Measurements from ENCODE around the gene WSCD2.

WSCD2 gene

GRCh38 chr12:108097160-108097911 is 31.8 kb upstream of the WSCD2 start:
- no peak overlapping the region for H3K4ac ChIP-seq (ENCODE audit: low read depth, low read length)
- H2BK5ac ChIP-seq (ENCODE audit: low read length): no peak overlapping the region
- no peak overlapping the region for H2BK120ac ChIP-seq (ENCODE audit: low read depth, low read length)
- peaks cover 8% of the 10 kb centered on the region for H3K4me1 ChIP-seq (ENCODE audit: control insufficient read depth, low read depth, low read length)
- no peak overlapping the region for H2BK15ac ChIP-seq (replicated peaks; ENCODE audit: low read depth)
- no peak overlapping the region for H4K5ac ChIP-seq (ENCODE audit: low read length)
- H3K18ac ChIP-seq (ENCODE audit: low read length): no peak overlapping the region
- H3K27ac ChIP-seq (ENCODE audit: low read depth, low read length): no peak overlapping the region
- H3K27me3 ChIP-seq (ENCODE audit: insufficient read depth, low read length, poor library complexity): no peaks in the 10 kb centered on the region
- no peaks in the 10 kb centered on the region for H3K79me2 ChIP-seq (ENCODE audit: control insufficient read depth, insufficient read depth, low read length)
- no peak overlapping the region for H3K9ac ChIP-seq (ENCODE audit: low read length)
- H2AK5ac ChIP-seq (ENCODE audit: low read length): no peak overlapping the region
- H4K8ac ChIP-seq (ENCODE audit: low read depth, low read length): no peak overlapping the region
- no peaks in the 10 kb centered on the region for H3K79me1 ChIP-seq (ENCODE audit: low read length)
- H3K56ac ChIP-seq (ENCODE audit: low read length): no peak overlapping the region
- H3K4me3 ChIP-seq (ENCODE audit: low read length): no peak overlapping the region
- H3K23ac ChIP-seq (ENCODE audit: low read length): no peak overlapping the region
- no peak overlapping the region for H3K4me2 ChIP-seq (ENCODE audit: low read length)
- no peaks in the 10 kb centered on the region for H3K36me3 ChIP-seq (ENCODE audit: control insufficient read depth, insufficient read depth, low read length)
- DNase-seq: no peak
- WGBS (ENCODE audit: extremely low coverage, insufficient coverage, low lambda C conversion rate): no CpG with 5 or more reads among the region's 3 CpGs

DNA sequence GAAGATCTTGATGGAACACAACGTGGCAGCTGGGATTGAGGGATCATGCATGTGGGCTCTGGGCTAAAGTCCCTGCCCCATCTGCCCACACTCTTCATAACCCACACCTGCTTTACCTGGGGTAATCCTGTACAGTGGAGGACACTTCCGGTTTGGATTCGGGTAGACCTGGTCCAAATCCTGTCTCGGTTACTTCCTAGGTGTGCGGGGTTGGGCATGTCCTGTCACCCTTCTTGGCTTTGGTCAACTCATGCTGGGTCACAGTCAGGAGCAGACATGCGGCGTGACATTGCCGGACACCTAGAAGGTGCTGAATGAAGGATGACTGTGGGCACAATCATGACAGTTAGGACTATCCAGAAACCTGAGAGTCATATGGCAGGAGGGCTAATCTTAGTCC is 30.7 kb upstream of the WSCD2 start:
- Histone ChIP-seq H3K4me2 (ENCODE audit: low read length) (no peak overlapping the region), H3K4me3 (ENCODE audit: low read length) (no peak overlapping the region), H3K79me2 (ENCODE audit: control insufficient read depth, insufficient read depth, low read length) (no peaks in the 10 kb centered on the region), H4K5ac (ENCODE audit: low read length) (no peak overlapping the region), H3K4ac (ENCODE audit: low read depth, low read length) (no peak overlapping the region), H2BK5ac (ENCODE audit: low read length) (no peak overlapping the region), H2BK15ac (replicated peaks; ENCODE audit: low read depth) (no peak overlapping the region), H3K18ac (ENCODE audit: low read length) (no peak overlapping the region), H3K27ac (ENCODE audit: low read depth, low read length) (no peak overlapping the region), H3K56ac (ENCODE audit: low read length) (no peak overlapping the region), H3K36me3 (ENCODE audit: control insufficient read depth, insufficient read depth, low read length) (no peaks in the 10 kb centered on the region), H2BK120ac (ENCODE audit: low read depth, low read length) (no peak overlapping the region), H3K27me3 (ENCODE audit: insufficient read depth, low read length, poor library complexity) (no peaks in the 10 kb centered on the region), H3K23ac (ENCODE audit: low read length) (no peak overlapping the region), H3K79me1 (ENCODE audit: low read length) (no peaks in the 10 kb centered on the region), H3K9ac (ENCODE audit: low read length) (no peak overlapping the region), H3K4me1 (ENCODE audit: control insufficient read depth, low read depth, low read length) (peaks cover 8% of the 10 kb centered on the region), H2AK5ac (ENCODE audit: low read length) (no peak overlapping the region), H4K8ac (ENCODE audit: low read depth, low read length) (no peak overlapping the region)
- no peak for DNase-seq
- WGBS (ENCODE audit: extremely low coverage, insufficient coverage, low lambda C conversion rate): no CpG with 5 or more reads among the region's 8 CpGs

- H3K56ac ChIP-seq (ENCODE audit: low read length): no peak overlapping the region
- no peak overlapping the region for H2AK5ac ChIP-seq (ENCODE audit: low read length)
- H2BK15ac ChIP-seq (replicated peaks; ENCODE audit: low read depth): no peak overlapping the region
- no peaks in the 10 kb centered on the region for H3K27me3 ChIP-seq (ENCODE audit: insufficient read depth, low read length, poor library complexity)
- no peak overlapping the region for H3K27ac ChIP-seq (ENCODE audit: low read depth, low read length)
- H3K4me1 ChIP-seq (ENCODE audit: control insufficient read depth, low read depth, low read length): peaks cover 8% of the 10 kb centered on the region
- H3K79me2 ChIP-seq (ENCODE audit: control insufficient read depth, insufficient read depth, low read length): no peaks in the 10 kb centered on the region
- no peak overlapping the region for H2BK120ac ChIP-seq (ENCODE audit: low read depth, low read length)
- no peaks in the 10 kb centered on the region for H3K79me1 ChIP-seq (ENCODE audit: low read length)
- H3K9ac ChIP-seq (ENCODE audit: low read length): no peak overlapping the region
- H4K5ac ChIP-seq (ENCODE audit: low read length): no peak overlapping the region
- WGBS (ENCODE audit: extremely low coverage, insufficient coverage, low lambda C conversion rate): no CpG with 5 or more reads among the region's 3 CpGs
- no peak overlapping the region for H3K23ac ChIP-seq (ENCODE audit: low read length)
- H3K18ac ChIP-seq (ENCODE audit: low read length): no peak overlapping the region
- H3K4me3 ChIP-seq (ENCODE audit: low read length): no peak overlapping the region
- no peak for DNase-seq
- no peak overlapping the region for H4K8ac ChIP-seq (ENCODE audit: low read depth, low read length)
- H3K4me2 ChIP-seq (ENCODE audit: low read length): no peak overlapping the region
- no peak overlapping the region for H3K4ac ChIP-seq (ENCODE audit: low read depth, low read length)
- H3K36me3 ChIP-seq (ENCODE audit: control insufficient read depth, insufficient read depth, low read length): no peaks in the 10 kb centered on the region
- no peak overlapping the region for H2BK5ac ChIP-seq (ENCODE audit: low read length)
Measured at GRCh38 chr12:108099073-108099472, 30.0 kb upstream of the WSCD2 start.

DNA sequence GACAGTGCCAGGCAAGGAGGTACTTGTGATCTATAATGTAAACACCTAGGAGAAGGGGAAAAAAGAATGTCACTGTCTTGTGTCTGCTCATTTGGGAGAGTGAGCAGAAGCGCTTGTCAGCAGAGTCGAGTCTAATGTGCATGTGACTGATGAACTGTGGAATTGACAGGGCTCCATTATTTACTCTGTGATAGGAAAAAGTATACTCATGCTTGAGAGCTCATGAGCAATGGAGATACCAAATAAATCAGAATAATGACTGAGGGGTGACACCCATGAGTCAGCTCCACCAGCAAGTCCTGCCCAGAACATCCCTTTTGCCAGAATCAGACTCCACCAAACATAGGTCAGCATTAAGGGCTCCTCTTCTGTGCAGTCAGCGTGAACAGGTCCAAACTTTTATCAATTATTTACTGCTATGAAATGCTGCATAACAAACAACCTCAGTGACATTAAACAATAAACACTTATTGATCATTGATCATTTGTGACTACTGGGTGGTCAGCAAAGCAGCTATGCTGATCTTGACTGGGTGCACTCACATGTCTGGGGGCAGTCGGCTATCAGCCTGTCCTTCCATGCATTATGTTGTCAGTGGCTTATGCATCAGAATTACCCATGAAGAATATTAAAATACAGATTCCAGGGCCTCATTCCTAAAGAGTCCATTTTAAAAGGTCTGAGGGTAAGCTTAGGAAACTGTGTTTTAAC is 29.2 kb upstream of the WSCD2 start:
- Histone ChIP-seq H3K23ac (ENCODE audit: low read length) (no peak overlapping the region), H2BK15ac (replicated peaks; ENCODE audit: low read depth) (no peak overlapping the region), H2BK5ac (ENCODE audit: low read length) (no peak overlapping the region), H3K36me3 (ENCODE audit: control insufficient read depth, insufficient read depth, low read length) (no peaks in the 10 kb centered on the region), H3K27me3 (ENCODE audit: insufficient read depth, low read length, poor library complexity) (no peaks in the 10 kb centered on the region), H3K4me3 (ENCODE audit: low read length) (no peak overlapping the region), H3K79me2 (ENCODE audit: control insufficient read depth, insufficient read depth, low read length) (no peaks in the 10 kb centered on the region), H2BK120ac (ENCODE audit: low read depth, low read length) (no peak overlapping the region), H4K5ac (ENCODE audit: low read length) (no peak overlapping the region), H3K79me1 (ENCODE audit: low read length) (no peaks in the 10 kb centered on the region), H3K56ac (ENCODE audit: low read length) (no peak overlapping the region), H3K4me2 (ENCODE audit: low read length) (no peak overlapping the region), H3K4me1 (ENCODE audit: control insufficient read depth, low read depth, low read length) (peaks cover 8% of the 10 kb centered on the region), H3K27ac (ENCODE audit: low read depth, low read length) (no peak overlapping the region), H3K4ac (ENCODE audit: low read depth, low read length) (no peak overlapping the region), H3K18ac (ENCODE audit: low read length) (no peak overlapping the region), H3K9ac (ENCODE audit: low read length) (no peak overlapping the region), H2AK5ac (ENCODE audit: low read length) (no peak overlapping the region), H4K8ac (ENCODE audit: low read depth, low read length) (no peak overlapping the region)
- no CpG with 5 or more reads among the region's 4 CpGs for WGBS (ENCODE audit: extremely low coverage, insufficient coverage, low lambda C conversion rate)
- no peak for DNase-seq

GRCh38 chr12:108101605-108102175 is 27.4 kb upstream of the WSCD2 start:
- H3K4ac ChIP-seq (ENCODE audit: low read depth, low read length): peak overlapping the region; percentile 21
- no peak overlapping the region for H3K23ac ChIP-seq (ENCODE audit: low read length)
- peak overlapping the region; percentile 39 for H3K18ac ChIP-seq (ENCODE audit: low read length)
- no peaks in the 10 kb centered on the region for H3K36me3 ChIP-seq (ENCODE audit: control insufficient read depth, insufficient read depth, low read length)
- H3K56ac ChIP-seq (ENCODE audit: low read length): no peak overlapping the region
- no peaks in the 10 kb centered on the region for H3K27me3 ChIP-seq (ENCODE audit: insufficient read depth, low read length, poor library complexity)
- H4K8ac ChIP-seq (ENCODE audit: low read depth, low read length): no peak overlapping the region
- WGBS (ENCODE audit: extremely low coverage, insufficient coverage, low lambda C conversion rate): no CpG with 5 or more reads among the region's 3 CpGs
- peaks cover 8% of the 10 kb centered on the region for H3K4me1 ChIP-seq (ENCODE audit: control insufficient read depth, low read depth, low read length)
- H4K5ac ChIP-seq (ENCODE audit: low read length): no peak overlapping the region
- no peak overlapping the region for H3K4me2 ChIP-seq (ENCODE audit: low read length)
- no peaks in the 10 kb centered on the region for H3K79me1 ChIP-seq (ENCODE audit: low read length)
- H3K27ac ChIP-seq (ENCODE audit: low read depth, low read length): no peak overlapping the region
- DNase-seq: no peak
- H3K4me3 ChIP-seq (ENCODE audit: low read length): no peak overlapping the region
- H3K9ac ChIP-seq (ENCODE audit: low read length): no peak overlapping the region
- no peak overlapping the region for H2BK15ac ChIP-seq (replicated peaks; ENCODE audit: low read depth)
- H3K79me2 ChIP-seq (ENCODE audit: control insufficient read depth, insufficient read depth, low read length): no peaks in the 10 kb centered on the region
- no peak overlapping the region for H2BK5ac ChIP-seq (ENCODE audit: low read length)
- no peak overlapping the region for H2AK5ac ChIP-seq (ENCODE audit: low read length)
- no peak overlapping the region for H2BK120ac ChIP-seq (ENCODE audit: low read depth, low read length)

Data from mesendoderm (in vitro differentiated cells).